SK-N-SH treated with all-trans-retinoic acid at 6 μM for 48 hours (cell line): ENCODE measurements around the gene CDH4.

Experiments used
- CSDC2 ChIP-seq: fragments of 250-450 bp; sonication (Bioruptor Pico); IDR thresholded peaks from 2 replicates; pipeline ENCODE4 v1.5.0; 2020; ENCODE audit warnings: mild to moderate bottlenecking, moderate library complexity
- ESRRG ChIP-seq: fragments of 250-450 bp; sonication (Bioruptor Pico); IDR thresholded peaks from 2 replicates; pipeline ENCODE4 v1.6.1; 2021; ENCODE audit warnings: mild to moderate bottlenecking
- RARB ChIP-seq: fragments of 250-450 bp; sonication (Bioruptor Pico); IDR thresholded peaks from 2 replicates; pipeline ENCODE4 v1.8.0; 2021; ENCODE audit warnings: mild to moderate bottlenecking, moderate library complexity
- ZFP30 ChIP-seq: fragments of 450-650 bp; formaldehyde crosslinking; IDR thresholded peaks from 2 replicates; pipeline ENCODE4 v1.5.0; 2022; ENCODE audit warnings: mild to moderate bottlenecking, moderate library complexity

- TF ChIP-seq CSDC2 (CRISPR knock-in tag) (no peak), RARB (CRISPR knock-in tag) (no peak), ESRRG (no peak), ZFP30 (CRISPR knock-in tag) (no peak)
These were observed 585.1 kb downstream of the CDH4 start for GRCh38 chr20:61837200-61837599.
